Measurements from ENCODE around the gene NKAIN2.

DNA sequence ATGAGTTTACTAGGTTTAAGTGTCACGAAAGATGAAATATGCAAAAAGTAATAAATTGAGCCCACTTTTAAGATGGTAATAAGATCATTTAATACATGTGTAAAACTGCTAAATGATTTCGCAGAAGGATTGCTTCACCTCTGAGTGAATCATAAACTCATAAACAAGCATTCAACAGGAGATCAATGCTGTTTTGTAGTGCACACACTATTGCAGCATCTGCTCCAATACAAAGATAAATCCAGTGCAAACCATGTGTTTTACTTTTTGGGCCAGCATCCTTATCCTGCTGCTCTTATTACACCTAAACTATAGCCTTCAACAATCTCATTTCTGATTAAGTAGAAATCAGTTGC, 400.1 kb downstream of the NKAIN2 start:
- no peak for TF ChIP-seq CTCF (IDR thresholded peaks at IDR 0.05)
- no peak for TF ChIP-seq ZFX (IDR thresholded peaks at IDR 0.05; ENCODE audit: borderline replicate concordance)

Measured in 22Rv1 (cell line).